ENCODE data around the gene SFMBT1.

DNA sequence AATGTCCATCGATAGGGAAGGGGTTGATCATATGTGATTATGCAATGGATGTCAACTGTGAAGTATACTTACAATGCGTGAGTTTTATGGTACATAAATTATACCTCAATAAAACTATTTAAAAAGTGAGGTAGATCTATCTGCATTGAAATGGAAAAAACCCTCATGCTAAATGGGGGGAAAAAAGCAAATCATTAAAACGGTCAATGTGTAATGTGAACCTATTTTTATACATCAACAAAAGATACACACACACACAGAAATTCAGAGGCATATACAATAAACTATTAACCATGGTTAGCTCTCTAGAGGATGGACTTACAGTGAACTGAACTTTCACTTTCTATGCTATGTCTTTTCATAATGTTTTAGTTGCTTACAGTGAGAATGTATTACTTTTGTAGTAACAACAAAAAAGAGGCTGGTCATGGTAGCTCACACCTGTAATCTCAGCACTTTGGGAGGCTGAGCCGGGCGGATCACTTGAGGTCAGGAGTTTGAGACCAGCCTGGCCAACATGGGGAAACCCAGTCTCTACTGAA, 171.6 kb downstream of the SFMBT1 start:
- TF ChIP-seq, protein P1, sequence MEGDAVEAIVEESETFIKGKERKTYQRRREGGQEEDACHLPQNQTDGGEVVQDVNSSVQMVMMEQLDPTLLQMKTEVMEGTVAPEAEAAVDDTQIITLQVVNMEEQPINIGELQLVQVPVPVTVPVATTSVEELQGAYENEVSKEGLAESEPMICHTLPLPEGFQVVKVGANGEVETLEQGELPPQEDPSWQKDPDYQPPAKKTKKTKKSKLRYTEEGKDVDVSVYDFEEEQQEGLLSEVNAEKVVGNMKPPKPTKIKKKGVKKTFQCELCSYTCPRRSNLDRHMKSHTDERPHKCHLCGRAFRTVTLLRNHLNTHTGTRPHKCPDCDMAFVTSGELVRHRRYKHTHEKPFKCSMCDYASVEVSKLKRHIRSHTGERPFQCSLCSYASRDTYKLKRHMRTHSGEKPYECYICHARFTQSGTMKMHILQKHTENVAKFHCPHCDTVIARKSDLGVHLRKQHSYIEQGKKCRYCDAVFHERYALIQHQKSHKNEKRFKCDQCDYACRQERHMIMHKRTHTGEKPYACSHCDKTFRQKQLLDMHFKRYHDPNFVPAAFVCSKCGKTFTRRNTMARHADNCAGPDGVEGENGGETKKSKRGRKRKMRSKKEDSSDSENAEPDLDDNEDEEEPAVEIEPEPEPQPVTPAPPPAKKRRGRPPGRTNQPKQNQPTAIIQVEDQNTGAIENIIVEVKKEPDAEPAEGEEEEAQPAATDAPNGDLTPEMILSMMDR (tag by site-specific recombination; IDR thresholded peaks at IDR 0.05): no peak
- TF ChIP-seq ZNF140 (tag by site-specific recombination; IDR thresholded peaks at IDR 0.05) (no peak), ZNF843 (tag by site-specific recombination; IDR thresholded peaks at IDR 0.05) (no peak), ZNF707 (tag by site-specific recombination; IDR thresholded peaks at IDR 0.05) (no peak), ZNF354C (tag by site-specific recombination; IDR thresholded peaks at IDR 0.05; ENCODE audit: borderline replicate concordance, low read depth) (no peak), ZNF274 (IDR thresholded peaks at IDR 0.05; ENCODE audit: low read length) (no peak), ZNF274 (tag by site-specific recombination; IDR thresholded peaks at IDR 0.05; ENCODE audit: borderline replicate concordance) (no peak), ZBTB21 (tag by site-specific recombination; IDR thresholded peaks at IDR 0.05) (no peak), ZNF830 (tag by site-specific recombination; IDR thresholded peaks at IDR 0.05; ENCODE audit: low read depth) (no peak), PRDM1 (tag by site-specific recombination; IDR thresholded peaks at IDR 0.05) (no peak), ZNF629 (tag by site-specific recombination; IDR thresholded peaks at IDR 0.05) (no peak), IKZF3 (tag by site-specific recombination; IDR thresholded peaks at IDR 0.05) (no peak), ZNF529 (tag by site-specific recombination; IDR thresholded peaks at IDR 0.05; ENCODE audit: insufficient replicate concordance) (no peak)
- TF ChIP-seq, protein P2, sequence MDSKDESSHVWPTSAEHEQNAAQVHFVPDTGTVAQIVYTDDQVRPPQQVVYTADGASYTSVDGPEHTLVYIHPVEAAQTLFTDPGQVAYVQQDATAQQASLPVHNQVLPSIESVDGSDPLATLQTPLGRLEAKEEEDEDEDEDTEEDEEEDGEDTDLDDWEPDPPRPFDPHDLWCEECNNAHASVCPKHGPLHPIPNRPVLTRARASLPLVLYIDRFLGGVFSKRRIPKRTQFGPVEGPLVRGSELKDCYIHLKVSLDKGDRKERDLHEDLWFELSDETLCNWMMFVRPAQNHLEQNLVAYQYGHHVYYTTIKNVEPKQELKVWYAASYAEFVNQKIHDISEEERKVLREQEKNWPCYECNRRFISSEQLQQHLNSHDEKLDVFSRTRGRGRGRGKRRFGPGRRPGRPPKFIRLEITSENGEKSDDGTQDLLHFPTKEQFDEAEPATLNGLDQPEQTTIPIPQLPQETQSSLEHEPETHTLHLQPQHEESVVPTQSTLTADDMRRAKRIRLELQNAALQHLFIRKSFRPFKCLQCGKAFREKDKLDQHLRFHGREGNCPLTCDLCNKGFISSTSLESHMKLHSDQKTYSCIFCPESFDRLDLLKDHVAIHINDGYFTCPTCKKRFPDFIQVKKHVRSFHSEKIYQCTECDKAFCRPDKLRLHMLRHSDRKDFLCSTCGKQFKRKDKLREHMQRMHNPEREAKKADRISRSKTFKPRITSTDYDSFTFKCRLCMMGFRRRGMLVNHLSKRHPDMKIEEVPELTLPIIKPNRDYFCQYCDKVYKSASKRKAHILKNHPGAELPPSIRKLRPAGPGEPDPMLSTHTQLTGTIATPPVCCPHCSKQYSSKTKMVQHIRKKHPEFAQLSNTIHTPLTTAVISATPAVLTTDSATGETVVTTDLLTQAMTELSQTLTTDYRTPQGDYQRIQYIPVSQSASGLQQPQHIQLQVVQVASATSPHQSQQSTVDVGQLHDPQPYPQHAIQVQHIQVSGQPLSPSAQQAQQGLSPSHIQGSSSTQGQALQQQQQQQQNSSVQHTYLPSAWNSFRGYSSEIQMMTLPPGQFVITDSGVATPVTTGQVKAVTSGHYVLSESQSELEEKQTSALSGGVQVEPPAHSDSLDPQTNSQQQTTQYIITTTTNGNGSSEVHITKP (tag by site-specific recombination; IDR thresholded peaks at IDR 0.05): no peak
- TF ChIP-seq, protein P3, sequence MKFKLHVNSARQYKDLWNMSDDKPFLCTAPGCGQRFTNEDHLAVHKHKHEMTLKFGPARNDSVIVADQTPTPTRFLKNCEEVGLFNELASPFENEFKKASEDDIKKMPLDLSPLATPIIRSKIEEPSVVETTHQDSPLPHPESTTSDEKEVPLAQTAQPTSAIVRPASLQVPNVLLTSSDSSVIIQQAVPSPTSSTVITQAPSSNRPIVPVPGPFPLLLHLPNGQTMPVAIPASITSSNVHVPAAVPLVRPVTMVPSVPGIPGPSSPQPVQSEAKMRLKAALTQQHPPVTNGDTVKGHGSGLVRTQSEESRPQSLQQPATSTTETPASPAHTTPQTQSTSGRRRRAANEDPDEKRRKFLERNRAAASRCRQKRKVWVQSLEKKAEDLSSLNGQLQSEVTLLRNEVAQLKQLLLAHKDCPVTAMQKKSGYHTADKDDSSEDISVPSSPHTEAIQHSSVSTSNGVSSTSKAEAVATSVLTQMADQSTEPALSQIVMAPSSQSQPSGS (tag by site-specific recombination; IDR thresholded peaks at IDR 0.05; ENCODE audit: low read depth): no peak

Data from HEK293 (cell line).